Measurements from ENCODE around the gene SSX4. TPM values are rescaled to one million over a fixed set of nuclear protein-coding genes. Genes with fewer than 3 reads are reported as not detected.
"Not testable (repeated sequence)": the region's sequence is repeated elsewhere in the genome, so short reads cannot be mapped to it uniquely, and the experiment has no call there.

The SSX4 gene
- total RNA-seq, 3 donors from 2014 or later (not counting 1 experiment from before 2014, with no cell fraction given) = not detected

GRCh38 chrX:48396931-48397330, 13.6 kb downstream of the SSX4 start:
- H3K9me3 ChIP-seq (ENCODE audit: control insufficient read depth, insufficient read depth, low read length) = not testable (repeated sequence)

GRCh38 chrX:48397825-48398224, 14.5 kb downstream of the SSX4 start:
- ATAC-seq; H3K9me3 ChIP-seq (ENCODE audit: control insufficient read depth, insufficient read depth, low read length); H3K27me3 Mint-ChIP-seq (ENCODE audit: low read depth in 2 of 2); intact Hi-C loops (cut with micrococcal nuclease); H3K36me3 ChIP-seq (ENCODE audit: control insufficient read depth, insufficient read depth, low read length); H3K27me3 ChIP-seq (ENCODE audit: control insufficient read depth, insufficient read depth, low read length); H3K4me3 ChIP-seq (ENCODE audit: low read length); H3K4me1 Mint-ChIP-seq; H3K36me3 Mint-ChIP-seq; H3K27ac Mint-ChIP-seq; H3K4me1 ChIP-seq (ENCODE audit: control insufficient read depth, insufficient read depth, low read length); H3K9me3 Mint-ChIP-seq; H3K27ac ChIP-seq (ENCODE audit: low read length); DNase-seq; H3K4me3 Mint-ChIP-seq: not testable (repeated sequence)
- 0% methylated on average over 1 of the region's 1 CpG for WGBS (ENCODE audit: insufficient coverage)

More at GRCh38 chrX:48396931-48397330, 13.6 kb downstream of the SSX4 start:
- H3K4me1 Mint-ChIP-seq; H3K4me1 ChIP-seq (ENCODE audit: control insufficient read depth, insufficient read depth, low read length); H3K27ac Mint-ChIP-seq; H3K27me3 ChIP-seq (ENCODE audit: control insufficient read depth, insufficient read depth, low read length); H3K36me3 ChIP-seq (ENCODE audit: control insufficient read depth, insufficient read depth, low read length); ATAC-seq; H3K27ac ChIP-seq (ENCODE audit: low read length); H3K27me3 Mint-ChIP-seq (ENCODE audit: low read depth in 2 of 2); H3K4me3 Mint-ChIP-seq; H3K9me3 Mint-ChIP-seq; intact Hi-C loops (cut with micrococcal nuclease); H3K4me3 ChIP-seq (ENCODE audit: low read length); DNase-seq; H3K36me3 Mint-ChIP-seq: not testable (repeated sequence)
- WGBS (ENCODE audit: insufficient coverage) = no CpG with 5 or more reads among the region's 2 CpGs

- H3K27me3 ChIP-seq (ENCODE audit: control insufficient read depth, insufficient read depth, low read length); H3K4me1 ChIP-seq (ENCODE audit: control insufficient read depth, insufficient read depth, low read length); H3K9me3 Mint-ChIP-seq; DNase-seq; H3K36me3 ChIP-seq (ENCODE audit: control insufficient read depth, insufficient read depth, low read length); H3K4me1 Mint-ChIP-seq; H3K27ac ChIP-seq (ENCODE audit: low read length); ATAC-seq; H3K27ac Mint-ChIP-seq; H3K27me3 Mint-ChIP-seq (ENCODE audit: low read depth in 2 of 2); H3K9me3 ChIP-seq (ENCODE audit: control insufficient read depth, insufficient read depth, low read length); H3K4me3 ChIP-seq (ENCODE audit: low read length); intact Hi-C loops (cut with micrococcal nuclease); H3K36me3 Mint-ChIP-seq; H3K4me3 Mint-ChIP-seq: not testable (repeated sequence)
- WGBS (ENCODE audit: insufficient coverage) = no CpG with 5 or more reads among the region's 15 CpGs
These were observed 28.5 kb downstream of the SSX4 start, which contains the start of gene SSX4B for GRCh38 chrX:48411860-48412259. Gene SSX4B (minus strand): TSS chrX:48411960. CDS start chrX:48411372, 588 bp downstream.

GRCh38 chrX:48427027-48427716, 43.8 kb downstream of the SSX4 start:
- H3K27ac Mint-ChIP-seq; DNase-seq; H3K9me3 Mint-ChIP-seq; H3K4me3 ChIP-seq (ENCODE audit: low read length); H3K4me1 Mint-ChIP-seq; H3K4me3 Mint-ChIP-seq; H3K36me3 ChIP-seq (ENCODE audit: control insufficient read depth, insufficient read depth, low read length); H3K27ac ChIP-seq (ENCODE audit: low read length); H3K9me3 ChIP-seq (ENCODE audit: control insufficient read depth, insufficient read depth, low read length); H3K36me3 Mint-ChIP-seq; H3K4me1 ChIP-seq (ENCODE audit: control insufficient read depth, insufficient read depth, low read length); intact Hi-C loops (cut with micrococcal nuclease); H3K27me3 ChIP-seq (ENCODE audit: control insufficient read depth, insufficient read depth, low read length): not testable (repeated sequence)
- ATAC-seq = peak in 1 of 3 donors; percentile 34
- no CpG with 5 or more reads among the region's 12 CpGs for WGBS (ENCODE audit: insufficient coverage)
- H3K27me3 Mint-ChIP-seq (ENCODE audit: low read depth in 2 of 2) = peaks cover 2 to 19% of the 10 kb centered on the region in 2 donors

- 80% methylated on average over 1 of the region's 5 CpGs for WGBS (ENCODE audit: insufficient coverage)
- H3K27ac Mint-ChIP-seq; H3K36me3 ChIP-seq (ENCODE audit: control insufficient read depth, insufficient read depth, low read length); H3K36me3 Mint-ChIP-seq; H3K9me3 Mint-ChIP-seq; intact Hi-C loops (cut with micrococcal nuclease); H3K27me3 ChIP-seq (ENCODE audit: control insufficient read depth, insufficient read depth, low read length); H3K27ac ChIP-seq (ENCODE audit: low read length); H3K4me1 Mint-ChIP-seq; H3K4me1 ChIP-seq (ENCODE audit: control insufficient read depth, insufficient read depth, low read length); ATAC-seq; H3K4me3 ChIP-seq (ENCODE audit: low read length); DNase-seq; H3K9me3 ChIP-seq (ENCODE audit: control insufficient read depth, insufficient read depth, low read length); H3K4me3 Mint-ChIP-seq: not testable (repeated sequence)
- H3K27me3 Mint-ChIP-seq (ENCODE audit: low read depth in 2 of 2) = peaks cover 4 to 19% of the 10 kb centered on the region in 2 donors
These were observed 46.3 kb downstream of the SSX4 start for GRCh38 chrX:48429606-48430005.

GRCh38 chrX:48430166-48430565, 46.8 kb downstream of the SSX4 start:
- H3K4me3 ChIP-seq (ENCODE audit: low read length); H3K27ac ChIP-seq (ENCODE audit: low read length); H3K4me3 Mint-ChIP-seq; H3K9me3 ChIP-seq (ENCODE audit: control insufficient read depth, insufficient read depth, low read length); H3K27ac Mint-ChIP-seq; H3K4me1 ChIP-seq (ENCODE audit: control insufficient read depth, insufficient read depth, low read length); H3K9me3 Mint-ChIP-seq; H3K36me3 ChIP-seq (ENCODE audit: control insufficient read depth, insufficient read depth, low read length); intact Hi-C loops (cut with micrococcal nuclease); DNase-seq; H3K36me3 Mint-ChIP-seq; H3K27me3 ChIP-seq (ENCODE audit: control insufficient read depth, insufficient read depth, low read length); ATAC-seq; H3K4me1 Mint-ChIP-seq: not testable (repeated sequence)
- 67% methylated on average over 1 of the region's 4 CpGs for WGBS (ENCODE audit: insufficient coverage)
- peaks cover 5 to 19% of the 10 kb centered on the region in 2 donors for H3K27me3 Mint-ChIP-seq (ENCODE audit: low read depth in 2 of 2)

- ATAC-seq; H3K4me1 ChIP-seq (ENCODE audit: control insufficient read depth, insufficient read depth, low read length); H3K9me3 ChIP-seq (ENCODE audit: control insufficient read depth, insufficient read depth, low read length); H3K9me3 Mint-ChIP-seq; DNase-seq; H3K36me3 ChIP-seq (ENCODE audit: control insufficient read depth, insufficient read depth, low read length); H3K27ac ChIP-seq (ENCODE audit: low read length); H3K4me1 Mint-ChIP-seq; H3K4me3 ChIP-seq (ENCODE audit: low read length); H3K4me3 Mint-ChIP-seq; intact Hi-C loops (cut with micrococcal nuclease); H3K27ac Mint-ChIP-seq; H3K27me3 ChIP-seq (ENCODE audit: control insufficient read depth, insufficient read depth, low read length); H3K36me3 Mint-ChIP-seq: not testable (repeated sequence)
- H3K27me3 Mint-ChIP-seq (ENCODE audit: low read depth in 2 of 2) = peaks cover 11 to 20% of the 10 kb centered on the region in 2 donors
- 85% methylated on average over 13 of the region's 13 CpGs for WGBS (ENCODE audit: insufficient coverage)
These were observed 50.4 kb downstream of the SSX4 start for GRCh38 chrX:48433713-48434112.

Data from natural killer cell (primary cell).